Smooth muscle cell (in vitro differentiated cells): ENCODE measurements around the gene PADI6. TPM values are rescaled to one million over a fixed set of nuclear protein-coding genes. Genes with fewer than 3 reads are reported as not detected.
"Not testable (repeated sequence)": the region's sequence is repeated elsewhere in the genome, so short reads cannot be mapped to it uniquely, and the experiment has no call there.

Source experiments
- DNase-seq: peaks from one replicate; lab custom pipeline; 2025; ENCODE audit not compliant: unreplicated experiment; lab: John Stamatoyannopoulos, UW
- H2AFZ ChIP-seq: fragments of 200-600 bp; sonication (generic); 2 replicates; pipeline ENCODE4 v1.6.0; 2016; ENCODE audit warnings: antibody characterized with exemption, low read depth, mild to moderate bottlenecking
- H3F3A ChIP-seq: fragments of 200-600 bp; sonication (generic); 2 replicates; pipeline ENCODE4 v1.6.0; 2017; ENCODE audit warnings: antibody characterized with exemption, low read depth
- H3K27ac ChIP-seq: fragments of 200-600 bp; sonication (generic); 2 replicates; pipeline ENCODE4 v1.5.1; 2016; ENCODE audit warnings: low read depth, mild to moderate bottlenecking
- H3K27me3 ChIP-seq: fragments of 200-600 bp; sonication (generic); 2 replicates; pipeline ENCODE4 v1.6.1; 2016; ENCODE audit warnings: low read depth, mild to moderate bottlenecking
- H3K36me3 ChIP-seq: fragments of 200-600 bp; sonication (generic); 2 replicates; pipeline ENCODE4 v1.5.1; 2016; ENCODE audit warnings: low read depth
- H3K4me1 ChIP-seq: fragments of 200-600 bp; sonication (generic); 2 replicates; pipeline ENCODE4 v1.5.1; 2016; ENCODE audit warnings: low read depth
- H3K4me2 ChIP-seq: fragments of 200-600 bp; sonication (generic); 2 replicates; pipeline ENCODE4 v1.6.0; 2016; ENCODE audit warnings: mild to moderate bottlenecking
- H3K4me3 ChIP-seq: fragments of 200-600 bp; sonication (generic); 2 replicates; pipeline ENCODE4 v1.5.1; 2016; ENCODE audit warnings: mild to moderate bottlenecking
- H3K79me2 ChIP-seq: fragments of 200-600 bp; sonication (generic); 2 replicates; pipeline ENCODE4 v1.6.0; 2016; ENCODE audit warnings: low read depth, mild to moderate bottlenecking
- H3K9ac ChIP-seq: fragments of 200-600 bp; sonication (generic); 2 replicates; pipeline ENCODE4 v1.6.0; 2016; ENCODE audit warnings: low read depth
- H3K9me3 ChIP-seq: fragments of 200-600 bp; sonication (generic); replicated peaks from 2 replicates; pipeline ENCODE4 v1.5.1; 2016; ENCODE audit warnings: low read depth
- H4K20me1 ChIP-seq: fragments of 200-600 bp; sonication (generic); 2 replicates; pipeline ENCODE4 v1.6.0; 2016; ENCODE audit warnings: low read depth
- WGBS: methylation state at CpG from one replicate; pipeline ENCODE4 v1.1.7; 2016; ENCODE audit warnings: low lambda C conversion rate; 5-methylcytosine and 5-hydroxymethylcytosine counted together
- polyA plus RNA-seq: library from polyadenylated mRNA; unstranded; fragments of >200 nt; fragmentation: Nextera tagmentation; extraction: Ambion mirVana; gene quantifications from 2 replicates; pipeline ENCODE4 v1.2.1, GENCODE V29; 2016
- total RNA-seq: library from RNA; depleted of rRNA; stranded (reverse); fragments of >200 nt; gene quantifications from 2 replicates; pipeline ENCODE4 v1.2.3, GENCODE V29; 2014
- TF ChIP-seq, protein P1 (sequence below): fragments of 200-600 bp; sonication (generic); IDR thresholded peaks from 2 replicates; pipeline ENCODE4 v1.5.1; 2017; ENCODE audit warnings: borderline replicate concordance, mild to moderate bottlenecking, antibody characterized with exemption; ENCODE audit not compliant: insufficient read depth, poor library complexity, severe bottlenecking

PADI6 gene
- total and polyA plus RNA-seq, 2 experiments from 2014 or later, result not detected

DNA sequence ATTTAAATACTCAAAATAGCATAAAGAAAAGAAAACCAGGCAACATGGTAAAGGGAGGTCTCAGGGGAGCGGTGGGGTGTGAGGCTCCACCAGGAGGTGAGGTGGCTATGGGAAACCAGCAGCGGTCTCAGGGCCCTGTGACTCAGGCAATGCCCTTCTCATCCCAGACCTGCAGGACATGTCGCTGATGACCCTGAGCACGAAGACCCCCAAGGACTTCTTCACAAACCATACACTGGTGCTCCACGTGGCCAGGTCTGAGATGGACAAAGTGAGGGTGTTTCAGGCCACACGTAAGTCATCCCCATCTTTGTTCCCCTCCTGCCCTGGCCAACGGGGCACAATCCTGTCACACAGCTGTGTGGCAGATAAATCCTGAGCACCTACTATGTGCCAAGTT is 32.5 kb upstream of the PADI6 start:
- Histone ChIP-seq H3K4me1 (no peaks in the 10 kb centered on the region), H4K20me1 (no peaks in the 10 kb centered on the region), H3K36me3 (no peaks in the 10 kb centered on the region), H3K27ac (no peak overlapping the region), H3K4me3 (no peak overlapping the region), H3K9ac (no peak overlapping the region), H2AFZ (no peak overlapping the region), H3F3A (no peaks in the 10 kb centered on the region), H3K79me2 (no peaks in the 10 kb centered on the region), H3K9me3 (no peaks in the 10 kb centered on the region), H3K4me2 (no peak overlapping the region), H3K27me3 (peaks cover 3% of the 10 kb centered on the region)
- DNase-seq, result no peak
- TF ChIP-seq, protein P1, sequence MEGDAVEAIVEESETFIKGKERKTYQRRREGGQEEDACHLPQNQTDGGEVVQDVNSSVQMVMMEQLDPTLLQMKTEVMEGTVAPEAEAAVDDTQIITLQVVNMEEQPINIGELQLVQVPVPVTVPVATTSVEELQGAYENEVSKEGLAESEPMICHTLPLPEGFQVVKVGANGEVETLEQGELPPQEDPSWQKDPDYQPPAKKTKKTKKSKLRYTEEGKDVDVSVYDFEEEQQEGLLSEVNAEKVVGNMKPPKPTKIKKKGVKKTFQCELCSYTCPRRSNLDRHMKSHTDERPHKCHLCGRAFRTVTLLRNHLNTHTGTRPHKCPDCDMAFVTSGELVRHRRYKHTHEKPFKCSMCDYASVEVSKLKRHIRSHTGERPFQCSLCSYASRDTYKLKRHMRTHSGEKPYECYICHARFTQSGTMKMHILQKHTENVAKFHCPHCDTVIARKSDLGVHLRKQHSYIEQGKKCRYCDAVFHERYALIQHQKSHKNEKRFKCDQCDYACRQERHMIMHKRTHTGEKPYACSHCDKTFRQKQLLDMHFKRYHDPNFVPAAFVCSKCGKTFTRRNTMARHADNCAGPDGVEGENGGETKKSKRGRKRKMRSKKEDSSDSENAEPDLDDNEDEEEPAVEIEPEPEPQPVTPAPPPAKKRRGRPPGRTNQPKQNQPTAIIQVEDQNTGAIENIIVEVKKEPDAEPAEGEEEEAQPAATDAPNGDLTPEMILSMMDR, result no peak
- WGBS, result 90% methylated on average over 7 of the region's 7 CpGs

DNA sequence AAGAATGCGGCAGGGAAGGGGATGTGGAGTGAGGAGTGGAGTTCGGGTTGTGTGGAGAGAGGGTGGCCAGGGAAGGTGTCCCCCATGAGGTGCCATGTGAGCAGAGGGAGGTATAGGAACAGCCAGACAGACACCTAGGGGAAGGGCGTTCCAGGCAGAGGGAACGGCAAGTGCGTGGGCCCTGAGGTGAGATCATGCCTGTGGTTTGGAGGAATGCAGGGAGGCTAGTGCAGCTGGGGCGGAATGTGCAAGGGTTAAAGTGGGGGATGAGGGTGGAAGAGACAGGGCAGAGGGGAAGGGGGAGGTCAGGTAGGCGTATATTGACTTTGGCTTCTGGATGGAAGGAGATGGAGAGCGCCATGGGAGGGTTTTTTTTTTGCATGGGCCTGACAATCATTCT is 31.6 kb upstream of the PADI6 start:
- 87% methylated on average over 8 of the region's 8 CpGs for WGBS
- no peak overlapping the region for H2AFZ ChIP-seq
- no peak overlapping the region for H3K27ac ChIP-seq
- no peak for DNase-seq
- H3K36me3 ChIP-seq, result no peaks in the 10 kb centered on the region
- no peaks in the 10 kb centered on the region for H4K20me1 ChIP-seq
- H3K79me2 ChIP-seq, result no peaks in the 10 kb centered on the region
- H3K4me3 ChIP-seq, result no peak overlapping the region
- TF ChIP-seq, protein P1, result no peak
- no peaks in the 10 kb centered on the region for H3K4me1 ChIP-seq
- H3K9me3 ChIP-seq, result no peaks in the 10 kb centered on the region
- no peaks in the 10 kb centered on the region for H3F3A ChIP-seq
- no peak overlapping the region for H3K4me2 ChIP-seq
- H3K27me3 ChIP-seq, result peaks cover 3% of the 10 kb centered on the region
- H3K9ac ChIP-seq, result no peak overlapping the region

DNA sequence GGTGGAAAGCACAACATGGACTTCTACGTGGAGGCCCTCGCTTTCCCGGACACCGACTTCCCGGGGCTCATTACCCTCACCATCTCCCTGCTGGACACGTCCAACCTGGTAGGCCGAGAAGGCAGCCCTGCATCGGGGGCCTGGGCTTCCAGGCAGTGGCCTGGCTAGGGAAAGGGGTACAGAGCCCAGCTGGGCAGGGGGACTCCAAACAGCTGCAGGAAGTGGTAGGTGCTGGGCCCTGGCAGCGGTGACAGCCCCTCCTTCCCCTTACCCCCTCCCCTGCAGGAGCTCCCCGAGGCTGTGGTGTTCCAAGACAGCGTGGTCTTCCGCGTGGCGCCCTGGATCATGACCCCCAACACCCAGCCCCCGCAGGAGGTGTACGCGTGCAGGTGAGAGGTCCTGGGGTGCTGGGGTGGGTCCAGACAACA is 30.0 kb upstream of the PADI6 start:
- Histone ChIP-seq H3K4me3 (no peak overlapping the region), H4K20me1 (no peaks in the 10 kb centered on the region), H3K27me3 (peaks cover 3% of the 10 kb centered on the region), H3K9ac (no peak overlapping the region), H3F3A (no peaks in the 10 kb centered on the region), H3K27ac (no peak overlapping the region), H3K36me3 (no peaks in the 10 kb centered on the region), H3K4me1 (no peaks in the 10 kb centered on the region), H3K4me2 (no peak overlapping the region), H3K79me2 (no peaks in the 10 kb centered on the region), H3K9me3 (no peaks in the 10 kb centered on the region), H2AFZ (no peak overlapping the region)
- DNase-seq, result no peak
- TF ChIP-seq, protein P1, result no peak
- WGBS, result 90% methylated on average over 17 of the region's 17 CpGs

DNA sequence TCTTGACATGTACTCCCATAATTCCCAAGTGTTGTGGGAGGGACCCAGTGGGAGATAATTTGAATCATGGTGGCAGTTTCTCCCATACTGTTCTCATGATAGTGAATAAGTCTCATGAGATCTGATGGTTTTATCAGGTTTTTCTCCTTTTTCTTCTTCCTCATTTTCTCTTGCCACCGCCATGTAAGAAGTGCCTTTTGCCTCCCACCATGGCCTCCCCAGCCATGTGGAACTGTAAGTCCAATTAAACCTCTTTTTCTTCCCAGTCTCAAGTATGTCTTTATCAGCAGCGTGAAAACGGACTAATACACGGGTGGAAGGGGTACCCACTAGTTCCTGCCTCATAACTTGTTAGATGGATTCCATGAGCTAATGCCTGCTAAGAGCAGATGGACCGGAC is 26.5 kb upstream of the PADI6 start:
- not testable (repeated sequence) for H3K79me2 ChIP-seq, H3K36me3 ChIP-seq, H3K9me3 ChIP-seq, H3K4me1 ChIP-seq, H2AFZ ChIP-seq, H3K27ac ChIP-seq, H3K27me3 ChIP-seq, H3K9ac ChIP-seq, H3F3A ChIP-seq, H3K4me3 ChIP-seq, DNase-seq, H3K4me2 ChIP-seq, H4K20me1 ChIP-seq
- WGBS, result over 99% methylated on average over 5 of the region's 5 CpGs
